GM19351 (cell line): ENCODE data around the gene OMP.
"Not testable (repeated sequence)": the region's sequence is repeated elsewhere in the genome, so short reads cannot be mapped to it uniquely, and the experiment has no call there.

Experiments
- ATAC-seq: cut with Tn5 transposase; IDR thresholded peaks from one replicate; pipeline ENCODE4 v1.9.1; 2021; ENCODE audit warnings: mild to moderate bottlenecking, moderate library complexity; ENCODE audit not compliant: unreplicated experiment

OMP gene, protein sequence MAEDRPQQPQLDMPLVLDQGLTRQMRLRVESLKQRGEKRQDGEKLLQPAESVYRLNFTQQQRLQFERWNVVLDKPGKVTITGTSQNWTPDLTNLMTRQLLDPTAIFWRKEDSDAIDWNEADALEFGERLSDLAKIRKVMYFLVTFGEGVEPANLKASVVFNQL

DNA sequence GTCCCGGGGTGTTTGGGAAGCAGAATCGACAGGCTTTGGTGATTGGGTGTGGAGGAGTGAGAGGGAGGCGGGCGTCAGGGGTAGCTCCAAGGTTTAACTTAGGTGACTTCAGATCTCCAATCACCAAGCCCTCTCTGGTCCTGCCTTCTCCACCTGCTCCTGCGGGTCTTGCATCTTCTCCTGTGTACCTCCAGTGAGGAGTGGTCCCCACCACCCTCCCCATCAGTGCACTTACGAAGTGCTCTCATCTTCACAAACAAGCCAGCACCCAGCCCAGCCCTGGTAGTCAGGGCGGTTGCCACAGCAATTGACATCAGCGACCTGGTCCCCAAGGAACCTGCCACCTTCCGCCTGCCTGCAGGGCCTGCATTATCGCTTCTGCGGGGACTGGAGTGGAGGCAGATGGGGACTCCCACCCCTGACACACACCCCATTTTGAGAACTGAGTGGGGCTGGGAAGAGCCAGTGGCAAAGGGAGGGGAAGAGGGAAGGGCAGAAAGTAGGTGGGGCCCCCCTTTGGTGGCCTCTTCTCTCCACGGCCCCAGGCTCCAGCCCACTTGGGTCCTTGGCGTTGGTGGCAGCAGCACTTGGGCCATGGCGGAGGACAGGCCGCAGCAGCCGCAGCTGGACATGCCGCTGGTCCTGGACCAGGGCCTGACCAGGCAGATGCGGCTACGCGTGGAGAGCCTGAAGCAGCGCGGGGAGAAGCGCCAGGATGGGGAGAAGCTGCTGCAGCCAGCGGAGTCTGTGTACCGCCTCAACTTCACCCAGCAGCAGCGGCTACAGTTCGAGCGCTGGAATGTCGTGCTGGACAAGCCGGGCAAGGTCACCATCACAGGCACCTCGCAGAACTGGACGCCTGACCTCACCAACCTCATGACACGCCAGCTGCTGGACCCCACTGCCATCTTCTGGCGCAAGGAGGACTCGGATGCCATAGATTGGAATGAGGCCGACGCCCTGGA is at the start of gene OMP:
Gene OMP (plus strand): TSS at position 595 of the 965 bp plus-strand sequence. CDS start 0 bp downstream, at position 595.
- ATAC-seq = no peak

DNA sequence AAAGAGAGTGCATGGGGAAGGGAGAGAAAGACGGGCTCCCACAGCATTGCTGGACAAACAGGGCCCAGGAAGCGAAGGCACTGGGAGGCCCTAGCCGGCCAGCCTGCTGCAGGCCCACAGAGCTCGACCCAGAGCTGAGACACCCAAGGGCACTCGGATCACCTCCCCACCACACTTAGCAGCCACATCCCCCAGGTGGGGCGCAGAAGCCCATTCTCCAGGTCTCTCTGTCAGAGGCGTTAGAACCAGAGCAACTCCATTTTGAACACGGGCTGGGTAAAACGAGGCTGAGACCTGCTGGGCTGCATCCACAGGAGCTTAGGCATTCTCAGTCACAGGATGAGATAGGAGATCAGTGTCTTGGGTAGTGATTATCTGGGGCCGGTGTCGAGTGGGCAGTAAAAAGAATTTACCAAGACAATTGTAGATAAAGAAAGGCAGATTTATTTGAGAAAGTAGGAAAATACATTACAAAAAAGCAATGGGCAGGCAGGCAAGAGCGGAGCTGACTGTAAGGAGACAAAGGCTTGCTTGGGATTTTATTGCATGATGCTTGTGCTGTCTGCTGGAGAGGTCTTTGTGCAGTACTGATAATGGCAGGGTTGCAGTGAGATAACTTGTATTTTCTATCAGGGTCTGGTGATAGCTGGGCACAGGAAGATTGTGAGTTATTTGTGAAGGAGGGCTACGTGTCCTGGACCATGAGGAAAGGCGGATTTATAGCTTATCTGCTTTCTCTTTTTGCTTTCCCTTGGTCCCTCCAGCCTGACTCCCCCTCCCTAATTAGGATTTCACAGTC is 49.2 kb upstream of the OMP start:
- ATAC-seq = no peak

DNA sequence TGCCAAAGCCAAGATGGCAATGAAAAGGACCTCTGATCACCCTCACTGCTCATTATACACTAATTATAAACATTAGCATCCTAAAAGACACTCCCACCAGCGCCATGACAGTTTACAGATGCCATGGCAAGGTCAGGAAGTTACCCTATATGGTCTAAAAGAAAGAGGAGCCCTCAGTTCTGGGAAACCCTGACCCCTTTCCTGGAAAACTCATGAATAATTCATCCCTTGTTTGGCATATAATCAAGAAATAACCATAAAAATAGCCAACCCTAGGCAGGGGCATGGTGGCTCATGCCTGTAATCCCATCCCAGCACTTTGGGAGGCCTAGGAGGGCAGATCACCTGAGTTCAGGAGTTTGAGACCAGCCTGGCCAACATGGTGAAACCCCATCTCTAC is 48.6 kb upstream of the OMP start:
- no peak for ATAC-seq

DNA sequence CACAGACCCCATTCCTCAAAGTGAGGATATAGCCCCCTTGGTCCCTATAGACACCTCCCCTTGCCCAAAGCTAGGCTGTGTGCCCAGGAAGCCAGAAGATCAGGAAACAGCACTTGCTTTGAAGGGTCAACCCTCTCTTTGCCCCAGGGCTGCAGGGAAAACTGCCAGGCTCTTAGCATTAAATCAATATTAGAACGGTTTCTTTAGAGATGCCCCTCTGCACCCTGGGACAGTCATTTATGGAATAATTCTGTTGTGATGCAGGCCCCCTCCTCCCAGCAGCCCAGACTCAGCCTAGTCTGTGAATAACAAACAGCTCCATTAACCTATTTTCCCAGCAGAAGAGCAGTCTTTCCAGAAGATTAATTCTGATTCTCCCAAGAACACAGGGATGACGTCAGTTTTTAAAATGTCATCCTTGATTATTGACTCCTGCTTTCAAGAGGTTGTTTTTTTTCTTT is 47.5 kb upstream of the OMP start:
- no peak for ATAC-seq

DNA sequence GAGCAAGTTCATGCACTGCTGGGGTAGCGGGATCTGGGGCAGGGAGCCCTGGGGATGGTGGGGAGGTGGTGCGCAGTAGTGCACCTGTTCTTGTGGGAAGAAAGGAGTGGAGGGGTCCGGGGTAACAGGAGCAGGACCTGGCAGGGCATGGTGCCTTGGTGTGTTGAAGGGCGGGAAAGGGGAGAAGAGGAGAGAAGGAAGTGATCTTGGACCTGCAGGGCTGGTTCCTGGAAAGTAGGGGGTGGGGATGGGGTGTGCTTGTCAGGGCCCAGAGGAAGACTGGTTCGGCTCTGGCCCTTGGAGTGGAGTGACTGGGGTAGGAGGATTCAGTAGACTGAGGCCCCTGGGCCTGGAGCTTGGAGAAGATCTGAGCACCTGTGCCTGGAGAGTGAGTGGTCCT is 46.7 kb upstream of the OMP start:
- no peak for ATAC-seq

DNA sequence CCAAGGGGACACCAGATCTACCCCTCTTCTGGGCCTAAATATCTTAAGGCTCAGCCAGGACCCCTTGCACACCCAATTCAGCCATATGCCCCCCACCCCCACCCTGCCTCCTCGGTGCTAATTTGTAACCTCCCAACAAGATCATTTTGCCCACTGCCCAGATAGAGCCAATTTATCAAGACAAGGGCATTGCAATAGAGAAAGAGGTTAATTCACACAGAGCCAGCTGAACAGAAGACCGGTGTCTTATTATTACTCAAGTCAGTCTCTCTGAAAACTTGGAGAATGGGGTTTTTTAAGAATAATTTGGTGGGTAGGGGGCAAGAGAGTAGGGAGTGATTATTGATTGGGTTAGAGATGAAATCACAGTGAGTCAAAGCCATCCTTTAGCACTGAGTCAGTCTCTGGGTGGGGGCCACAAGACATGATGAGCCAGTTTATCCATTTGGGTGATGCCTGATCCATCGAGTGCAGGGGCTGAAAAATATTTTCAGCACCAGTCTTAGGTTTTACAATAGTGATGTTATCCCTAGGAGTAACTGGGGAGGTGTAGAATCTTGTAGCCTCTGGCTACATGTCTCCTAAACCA is 45.7 kb upstream of the OMP start:
- ATAC-seq = no peak

DNA sequence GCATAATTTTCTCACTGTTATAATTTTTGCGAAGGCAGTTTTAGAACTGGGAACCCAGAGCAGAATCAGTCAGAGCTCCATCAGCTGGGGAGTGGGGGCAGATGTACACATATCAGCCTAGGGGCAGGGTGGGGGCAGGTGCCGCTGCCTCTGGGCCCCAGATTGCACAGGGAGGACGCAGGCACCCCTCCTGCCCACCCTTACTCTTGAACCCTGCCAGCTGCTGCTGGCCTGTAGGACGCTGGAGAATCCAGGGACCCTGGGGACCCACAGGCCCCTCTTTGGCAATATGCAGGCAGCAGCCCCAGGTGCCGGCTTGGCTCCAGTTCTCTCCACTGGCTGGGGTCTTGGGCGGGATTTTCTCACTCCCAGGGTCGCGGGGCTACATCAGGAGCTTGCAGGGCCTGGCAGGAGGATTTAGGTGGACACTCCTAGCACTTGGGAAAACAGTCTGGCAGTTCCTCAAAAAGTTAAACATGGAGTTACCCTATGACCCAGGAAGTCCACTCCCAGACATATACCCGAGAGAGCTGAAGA is 44.6 kb upstream of the OMP start:
- no peak for ATAC-seq

DNA sequence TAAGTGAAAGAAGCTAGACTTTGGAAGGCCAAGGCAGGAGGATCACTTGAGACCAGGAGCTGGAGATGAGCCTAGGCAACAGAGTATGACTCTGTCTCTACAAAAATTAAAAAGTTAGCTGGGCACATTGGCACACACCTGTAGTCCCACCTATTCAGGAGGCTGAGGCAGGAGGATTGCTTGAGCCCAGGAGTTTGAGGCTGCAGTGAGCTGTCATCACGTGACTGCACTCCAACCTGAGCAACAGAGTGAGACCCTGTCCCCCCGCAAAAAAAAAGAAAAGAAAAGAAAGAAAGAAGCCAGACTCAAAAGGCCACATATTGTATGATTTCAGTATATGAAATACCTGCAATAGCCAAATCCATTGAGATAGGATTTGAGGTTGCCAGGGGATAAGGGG is 43.7 kb upstream of the OMP start:
- ATAC-seq = no peak

DNA sequence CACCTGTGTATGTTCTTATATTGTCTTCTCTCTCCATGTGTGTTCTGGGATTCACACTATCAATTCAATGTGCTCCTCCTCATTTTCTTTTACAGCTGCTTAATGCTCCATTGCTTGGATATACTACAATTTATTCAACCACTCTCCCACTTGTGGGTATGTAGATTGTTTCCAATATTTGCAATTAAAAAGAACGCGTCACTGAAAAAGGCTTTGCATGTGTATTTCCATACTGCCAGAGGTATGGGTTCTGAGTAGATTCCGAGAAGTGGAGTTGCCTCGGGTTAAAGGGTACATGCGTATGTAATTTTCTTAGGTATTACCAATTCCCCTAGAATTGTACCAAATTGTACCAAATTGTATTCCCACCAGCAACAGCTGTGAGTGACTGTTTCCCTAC is 42.8 kb upstream of the OMP start:
- ATAC-seq = no peak

DNA sequence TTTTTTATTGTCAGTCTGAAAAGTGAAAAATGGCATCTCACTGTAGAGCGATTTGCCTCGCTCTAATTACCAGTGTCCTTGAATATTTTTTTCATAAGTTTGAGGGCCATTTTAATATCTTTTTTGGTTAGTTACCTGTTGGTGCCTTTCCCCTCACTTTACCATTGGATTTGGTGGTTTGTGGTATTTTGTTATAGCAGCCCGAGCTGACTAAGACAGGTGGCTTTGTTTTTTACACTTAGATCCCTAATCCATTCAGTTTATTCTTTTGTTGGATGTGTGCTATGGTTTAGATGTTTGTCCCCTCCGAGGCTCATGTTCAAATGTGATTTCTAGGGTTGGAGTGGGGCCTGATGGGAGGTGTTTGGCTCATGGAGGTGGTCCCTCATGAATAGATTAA is 42.4 kb upstream of the OMP start:
- ATAC-seq = no peak

DNA sequence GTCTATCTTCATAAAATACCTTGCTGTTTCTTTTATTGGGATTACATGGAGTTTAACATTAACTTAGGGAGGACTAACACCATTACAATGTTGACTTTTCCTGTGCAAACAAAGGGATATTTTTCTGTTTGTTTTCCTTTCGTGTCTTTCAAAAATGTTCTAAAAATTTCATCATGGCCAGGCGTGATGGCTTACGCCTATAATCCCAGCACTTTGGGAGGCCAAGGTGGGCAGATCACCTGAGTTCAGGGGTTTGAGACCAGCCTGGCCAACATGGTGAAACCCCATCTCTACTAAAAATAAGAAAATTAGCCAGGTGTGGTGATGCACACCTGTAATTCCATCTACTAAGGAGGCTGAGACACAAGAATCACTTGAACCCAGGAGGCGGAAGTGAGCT is 41.4 kb upstream of the OMP start:
- ATAC-seq = not testable (repeated sequence)

DNA sequence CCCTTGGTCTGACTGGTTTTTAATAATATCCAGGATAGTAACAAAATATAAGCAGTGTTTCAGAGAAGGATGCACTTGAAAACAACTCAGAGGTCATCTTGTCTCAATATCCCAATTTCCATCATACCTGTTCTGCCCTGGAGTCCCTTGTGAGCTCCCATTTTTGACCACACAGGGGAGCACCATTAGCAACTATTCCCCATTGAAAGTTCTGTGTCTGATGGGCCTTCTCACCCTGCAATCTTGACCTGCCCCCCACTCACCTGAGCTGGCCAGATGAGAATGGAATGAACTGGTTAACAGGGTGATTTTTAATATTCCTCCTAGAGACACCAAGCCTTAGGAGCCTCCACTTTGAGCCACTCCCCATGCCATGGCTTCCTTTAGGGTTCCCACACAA is 39.7 kb upstream of the OMP start:
- no peak for ATAC-seq

DNA sequence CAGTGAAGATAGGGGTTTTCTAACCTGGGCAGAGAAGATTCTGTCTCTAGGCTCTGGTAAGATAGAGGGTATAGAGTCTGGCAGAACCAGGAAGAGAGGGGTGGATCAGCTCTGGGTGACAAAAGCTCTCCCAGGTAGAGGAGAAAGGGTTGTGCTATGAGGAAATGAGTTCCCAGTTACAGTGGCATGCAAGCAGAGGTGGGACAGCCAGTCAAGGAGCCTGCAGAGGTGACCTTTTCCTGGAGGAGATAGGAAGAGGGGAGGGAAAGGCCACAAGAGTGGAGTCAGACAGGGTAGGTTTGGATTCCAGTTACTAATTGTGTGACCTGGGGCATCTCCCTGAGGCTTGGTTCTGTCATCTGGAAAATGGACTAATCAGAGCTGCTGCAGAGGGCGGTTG is 39.2 kb upstream of the OMP start:
- ATAC-seq = no peak

DNA sequence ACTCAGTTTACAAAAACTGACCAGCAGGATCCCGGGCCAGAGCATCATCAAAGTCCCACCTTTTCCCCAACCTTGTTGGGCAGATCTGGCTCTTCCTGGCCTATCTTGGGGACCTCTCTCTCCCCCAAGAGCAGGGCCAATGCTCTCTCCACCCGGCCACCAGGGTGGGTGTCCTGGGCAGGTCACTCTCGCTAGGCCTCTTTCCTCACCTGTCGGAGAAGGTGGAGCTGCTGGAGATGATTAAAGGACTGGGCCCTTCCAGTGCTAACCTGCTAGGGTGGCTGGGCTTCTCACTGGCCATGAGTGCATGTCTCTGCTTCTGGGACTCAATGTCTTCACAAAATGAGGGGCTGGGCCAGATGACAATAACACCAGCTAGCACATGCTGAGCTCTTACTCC is 38.8 kb upstream of the OMP start:
- ATAC-seq = no peak

DNA sequence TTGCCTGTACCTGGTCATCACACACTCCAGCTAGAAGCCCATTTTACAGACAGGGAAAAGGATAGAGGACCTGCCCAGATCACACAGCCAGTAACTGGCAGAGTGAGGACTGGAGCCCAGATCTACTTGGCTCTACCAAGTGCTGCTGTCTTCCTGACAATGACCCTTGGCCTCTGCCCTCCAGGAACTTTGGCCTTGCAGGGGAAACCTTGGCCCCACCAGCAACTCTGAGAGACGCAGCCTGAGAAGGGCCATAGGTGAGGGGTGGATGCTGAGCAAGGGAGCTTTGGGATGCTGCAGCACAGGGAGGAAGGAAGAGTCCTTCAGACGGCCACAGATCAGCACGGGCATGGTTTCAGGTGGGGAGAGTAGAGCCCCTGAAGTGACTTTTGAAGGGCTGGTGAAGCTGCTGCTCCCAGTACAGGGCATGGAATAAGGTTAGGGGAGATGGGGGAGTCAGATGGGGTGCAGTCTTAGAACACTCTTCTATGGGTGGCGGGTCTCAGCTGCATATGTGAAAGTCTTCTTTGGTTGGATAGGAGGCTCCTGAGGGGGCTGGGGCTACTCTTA is 37.9 kb upstream of the OMP start:
- no peak for ATAC-seq

DNA sequence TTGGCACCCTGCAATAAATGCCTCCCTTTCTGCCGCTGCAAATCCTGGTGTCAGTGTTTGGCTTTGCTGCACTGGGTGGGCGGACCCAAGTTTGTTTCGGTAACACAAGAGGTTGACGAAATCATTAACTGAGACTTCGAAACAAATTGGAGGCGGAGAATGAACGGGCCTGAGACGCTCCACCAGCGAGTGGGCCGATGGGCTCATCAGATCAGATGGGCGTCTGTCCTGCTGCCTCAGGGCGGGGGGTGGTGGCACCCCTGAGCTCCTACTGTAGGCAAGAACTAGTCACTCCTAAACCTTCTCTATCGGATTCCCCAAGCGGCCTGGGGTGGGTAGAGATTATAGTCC is 36.8 kb upstream of the OMP start:
- ATAC-seq = no peak

DNA sequence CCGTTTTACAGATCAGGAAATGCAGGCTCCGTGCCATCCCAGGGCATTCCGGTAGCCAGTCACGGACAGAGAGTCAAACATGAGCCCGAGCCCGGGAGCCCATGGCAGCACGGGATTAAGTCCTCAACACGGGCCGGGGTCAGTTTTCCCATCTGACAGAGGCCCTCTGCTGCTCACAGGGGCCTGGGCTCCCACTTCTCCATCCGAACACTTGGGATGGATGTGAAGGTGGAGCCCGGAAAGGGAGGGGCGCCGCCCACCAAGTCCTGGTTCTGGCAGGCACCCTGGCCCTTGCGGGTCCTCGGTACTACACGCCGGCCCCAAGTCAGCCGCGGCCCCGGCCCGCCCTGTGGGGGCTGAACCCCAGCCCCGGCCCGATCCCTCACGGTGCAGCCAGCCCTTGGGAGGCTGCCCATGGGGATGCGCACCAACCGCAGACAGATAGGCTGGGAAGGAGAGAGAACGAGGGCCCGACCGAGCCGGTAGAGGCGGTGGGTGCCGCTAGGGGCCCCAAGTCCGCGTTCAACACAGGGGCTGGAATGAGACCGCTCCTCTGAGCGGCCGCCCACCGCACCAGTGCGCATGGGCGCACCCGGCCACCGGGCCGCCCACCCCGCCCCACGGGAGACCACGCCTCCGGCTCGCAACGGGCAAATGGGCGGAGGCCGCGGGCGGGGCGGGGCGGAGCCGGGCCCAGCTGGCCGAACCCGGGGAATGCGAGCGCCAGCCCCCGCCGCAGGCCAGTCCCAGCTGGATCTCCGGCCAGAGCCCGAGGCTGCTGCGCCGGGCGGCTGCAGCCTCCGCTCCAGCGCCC is 36.2 kb upstream of the OMP start, which contains the start of gene CAPN5:
Gene CAPN5 (plus strand): TSS at position 743 of the 814 bp plus-strand sequence. CDS start 17,916 bp downstream, outside the sequence.
- peak; percentile 87 for ATAC-seq

DNA sequence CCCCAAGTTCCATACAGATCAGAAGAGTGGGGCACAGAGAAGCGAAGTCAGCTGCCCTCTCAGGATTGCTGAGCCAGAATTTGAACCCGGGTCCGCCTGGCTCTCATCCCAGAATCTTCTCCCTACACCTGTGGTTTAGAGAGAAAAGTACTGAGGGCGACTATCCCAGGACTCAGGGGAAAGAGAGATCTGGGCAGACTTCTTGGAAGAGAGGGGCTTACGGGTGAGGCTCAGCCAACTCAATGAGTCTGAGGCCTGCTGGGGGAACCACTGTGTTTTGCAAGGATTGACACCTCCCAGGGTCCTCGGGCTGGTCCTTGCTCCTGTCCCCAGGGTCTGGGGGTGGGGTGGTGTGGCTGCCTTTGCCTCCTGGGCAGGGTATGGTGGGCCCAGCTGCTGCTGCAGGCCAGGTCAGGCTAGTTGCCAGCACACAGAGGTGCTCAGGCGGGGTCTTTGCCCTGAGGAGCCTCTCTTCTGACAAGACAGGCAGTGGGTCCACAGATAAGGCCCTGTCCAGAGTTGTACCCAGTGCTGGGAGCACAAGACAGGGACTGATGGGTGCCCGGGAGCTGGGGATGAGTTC is 34.7 kb upstream of the OMP start:
- no peak for ATAC-seq
